GM21447 (cell line): ENCODE measurements around the gene UPK3BL1.

ENCODE experiments used
- ATAC-seq: cut with Tn5 transposase; IDR thresholded peaks from one replicate; pipeline ENCODE4 v1.9.1; 2021; ENCODE audit not compliant: unreplicated experiment

The UPK3BL1 gene

DNA sequence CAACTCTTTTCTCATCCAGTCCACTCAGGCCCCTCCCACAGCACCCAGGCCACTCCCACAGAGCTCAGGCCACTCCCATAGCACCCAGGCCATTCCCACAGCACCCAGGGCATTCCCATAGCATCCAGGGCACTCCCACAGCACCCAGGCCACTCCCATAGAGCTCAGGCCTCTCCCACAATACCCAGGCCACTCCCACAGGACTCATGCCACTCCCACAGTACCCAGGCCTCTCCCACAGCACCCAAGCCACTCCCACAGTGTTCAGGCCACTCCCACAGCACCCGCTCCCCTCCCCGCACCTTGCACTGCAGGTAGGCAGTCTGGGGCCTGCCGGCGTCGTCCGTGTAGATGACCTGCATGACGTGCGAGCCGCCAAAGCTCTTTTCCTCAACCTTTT is 52.7 kb downstream of the UPK3BL1 start:
- peak; percentile 51 for ATAC-seq
